Pancreas (tissue), 10 donors: ENCODE measurements around the gene RBM10. TPM values are rescaled to one million over a fixed set of nuclear protein-coding genes. Genes with fewer than 3 reads are reported as not detected.

Experiments used
- ATAC-seq, 4 donors: fragments of 200-7000 bp; cut with Tn5 transposase; one replicate each; pipeline versions ENCODE4 v1.8.0 to v1.9.1; 2020; ENCODE audit warnings: mild to moderate bottlenecking in 4 of 4, moderate library complexity in 4 of 4
- DNase-seq, 6 donors: peaks; one replicate each; pipeline ENCODE4 v3.0.0-alpha.2; 2020
- FAIRE-seq: peaks from 2 replicates; lab custom pipeline; 2012; peaks lifted over from hg19 to GRCh38; lab: Jason Lieb, UNC
- H3K27ac ChIP-seq, 4 donors: fragments of 200-600 bp; sonication (generic); 1 replicate in 3 of 4; 2 replicates in 1 of 4; pipeline versions ENCODE4 v1.5.0 to v1.8.0; 2020
- H3K27me3 ChIP-seq, 4 donors: fragments of 200-600 bp; one replicate each; pipeline ENCODE4 v1.8.0; 2021
- H3K36me3 ChIP-seq, 3 donors: fragments of 200-600 bp; sonication (generic) in 1 of 3; one replicate each; pipeline versions ENCODE4 v1.5.0 to v1.8.0; 2020 to 2021
- H3K4me1 ChIP-seq, 3 donors: fragments of 200-600 bp; one replicate each; pipeline ENCODE4 v1.8.0; 2021
- H3K4me3 ChIP-seq, 4 donors: fragments of 200-600 bp; sonication (generic) in 2 of 4; one replicate each; pipeline versions ENCODE4 v1.5.0 to v1.8.0; 2020 to 2021
- H3K9me3 ChIP-seq, 4 donors: fragments of 200-600 bp; one replicate each; pipeline ENCODE4 v1.8.0; 2021
- CTCF ChIP-seq, 4 donors: fragments of 200-600 bp; sonication (generic) in 3 of 4; IDR thresholded peaks; one replicate each; pipeline versions ENCODE4 v1.5.0 to v1.8.0; 2021; ENCODE audit warnings: antibody characterized with exemption in 4 of 4
- WGBS, 2 donors: extraction: QIAGEN DNeasy Blood & Tissue Kit; methylation state at CpG; one replicate each; pipeline ENCODE4 v1.1.7; 2013; 5-methylcytosine and 5-hydroxymethylcytosine counted together
- intact Hi-C, 3 donors: fragments of 100-400 bp; cut with DNase I; formaldehyde crosslinking; loops; one replicate each; pipeline versions ENCODE4 v1.11.1 to v1.14.2; 2022
- polyA plus RNA-seq, 2 donors: library from polyadenylated mRNA; stranded (reverse); fragments of 200-250 nt; gene quantifications; one replicate each; pipeline ENCODE4 v1.2.3, GENCODE V29; 2013
- total RNA-seq, 6 donors: library from RNA; stranded (reverse); fragmentation: NEBNext Ultra II Directional in 4 of 6; extraction: Animal tissue kit (Norgen Biotek cat#: 25700) in 4 of 6; gene quantifications; one replicate each; pipeline versions ENCODE4 v1.2.1 to v1.2.4, GENCODE V29; 2021 to 2023
- donor health status: healthy with polysubstance abuse.
- donor health status: DM: no; HTN: no; CAD: no; lungs with moderate emphysema.
- donor health status: DM: no; HTN: no; CAD: no.
- donor health status: control.
- donor health status: control.
- donor health status: Bipolar disorder and iron deficiency.
- donor health status: DM: yes; HTN: yes; CAD: no.
- donor health status: DM: no; HTN: no; CAD: no.
- donor health status: DM: no; HTN: no; CAD: no.
- donor health status: DM: yes; HTN: yes; CAD: no.

RBM10 gene
- total and polyA plus RNA-seq, 8 donors, result 13.3 to 42.0 (median 21.3) TPM

- Histone ChIP-seq H3K9me3 (no peaks in the 10 kb centered on the region), H3K27me3 (peaks cover 0 to 2% (median 0%) of the 10 kb centered on the region in 4 donors), H3K4me3 (no peak overlapping the region), H3K36me3 (peaks cover 0 to 5% (median 3%) of the 10 kb centered on the region in 3 donors), H3K4me1 (no peaks in the 10 kb centered on the region), H3K27ac (no peak overlapping the region)
- TF ChIP-seq CTCF (IDR thresholded peaks at IDR 0.05), result no peak
- no peak for ATAC-seq
- FAIRE-seq, result no peak
- peak in 1 of 6 donors; percentile 41 for DNase-seq
- 78 to 90% methylated on average over 18 of the region's 18 CpGs for WGBS, 2 donors
- intact Hi-C loops, result no loop called here
These were observed 28.2 kb downstream of the RBM10 start for GRCh38 chrX:47172971-47173792.

GRCh38 chrX:47174376-47174775, 29.4 kb downstream of the RBM10 start:
- peaks cover 0 to 2% (median 0%) of the 10 kb centered on the region in 4 donors for H3K27me3 ChIP-seq
- peaks cover 0 to 5% (median 3%) of the 10 kb centered on the region in 3 donors for H3K36me3 ChIP-seq
- no peak for TF ChIP-seq CTCF (IDR thresholded peaks at IDR 0.05)
- FAIRE-seq, result no peak
- 78 to 92% methylated on average over 12 of the region's 12 CpGs for WGBS, 2 donors
- H3K9me3 ChIP-seq, result no peaks in the 10 kb centered on the region
- no peaks in the 10 kb centered on the region for H3K4me1 ChIP-seq
- no peak overlapping the region for H3K27ac ChIP-seq
- intact Hi-C loops, result no loop called here
- no peak for DNase-seq
- no peak overlapping the region for H3K4me3 ChIP-seq
- no peak for ATAC-seq

GRCh38 chrX:47174846-47175587, 30.0 kb downstream of the RBM10 start:
- FAIRE-seq, result no peak
- H3K27ac ChIP-seq, result no peak overlapping the region
- intact Hi-C loops, result no loop called here
- H3K4me1 ChIP-seq, result no peaks in the 10 kb centered on the region
- 85 to 88% methylated on average over 23 of the region's 23 CpGs for WGBS, 2 donors
- no peaks in the 10 kb centered on the region for H3K9me3 ChIP-seq
- ATAC-seq, result no peak
- peaks cover 0 to 5% (median under 1%) of the 10 kb centered on the region in 3 donors for H3K36me3 ChIP-seq
- DNase-seq, result peak in 1 of 6 donors; percentile 48
- no peak overlapping the region for H3K4me3 ChIP-seq
- TF ChIP-seq CTCF (IDR thresholded peaks at IDR 0.05), result no peak
- H3K27me3 ChIP-seq, result peaks cover 0 to under 1% (median 0%) of the 10 kb centered on the region in 4 donors

- H3K36me3 ChIP-seq, result peaks cover 0 to 5% (median 0%) of the 10 kb centered on the region in 3 donors
- H3K4me1 ChIP-seq, result no peaks in the 10 kb centered on the region
- intact Hi-C loops, result no loop called here
- WGBS, 2 donors, result 90 to 97% methylated on average over 12 of the region's 12 CpGs
- no peak for TF ChIP-seq CTCF (IDR thresholded peaks at IDR 0.05)
- no peaks in the 10 kb centered on the region for H3K27me3 ChIP-seq
- DNase-seq, result peak in 1 of 6 donors; percentile 34
- ATAC-seq, result no peak
- no peak overlapping the region for H3K27ac ChIP-seq
- no peak for FAIRE-seq
- no peaks in the 10 kb centered on the region for H3K9me3 ChIP-seq
- H3K4me3 ChIP-seq, result no peak overlapping the region
These were observed 30.6 kb downstream of the RBM10 start for GRCh38 chrX:47175588-47175980.
